Esophagus muscularis mucosa (tissue), 4 donors: ENCODE measurements around the gene PHKB. TPM values are rescaled to one million over a fixed set of nuclear protein-coding genes. Genes with fewer than 3 reads are reported as not detected.

Experiments used
- DNase-seq: peaks from one replicate; pipeline ENCODE4 v3.0.0-alpha.2; 2017; ENCODE audit errors: extremely low spot score
- H3K27ac ChIP-seq, 4 donors: fragments of 200-600 bp; sonication (generic); replicated peaks in 1 of 4; 1 replicate in 3 of 4; 2 replicates in 1 of 4; pipeline ENCODE4 v1.5.1; 2016 to 2019; ENCODE audit warnings: mild to moderate bottlenecking in 1 of 4
- H3K27me3 ChIP-seq, 4 donors: fragments of 200-600 bp; sonication (generic); one replicate each; pipeline versions ENCODE4 v1.5.1 to v1.6.0; 2016 to 2019
- H3K36me3 ChIP-seq, 4 donors: fragments of 200-600 bp; sonication (generic); one replicate each; pipeline ENCODE4 v1.5.1; 2016 to 2019
- H3K4me1 ChIP-seq, 4 donors: fragments of 200-600 bp; sonication (generic); one replicate each; pipeline ENCODE4 v1.5.1; 2016 to 2019
- H3K4me3 ChIP-seq, 4 donors: fragments of 200-600 bp; sonication (generic); 1 replicate in 2 of 4; 2 replicates in 2 of 4; pipeline ENCODE4 v1.5.1; 2016 to 2019; ENCODE audit warnings: mild to moderate bottlenecking in 4 of 4, moderate library complexity in 1 of 4
- H3K9me3 ChIP-seq, 4 donors: fragments of 200-600 bp; sonication (generic); 1 replicate in 3 of 4; 2 replicates in 1 of 4; pipeline ENCODE4 v1.5.1; 2016 to 2019
- CTCF ChIP-seq, 3 experiments: fragments of 200-600 bp in 2 of 3; fragments of 450-650 bp in 1 of 3; sonication (generic) in 2 of 3; IDR thresholded peaks; one replicate each; pipeline ENCODE4 v1.5.1; 2017 to 2019; ENCODE audit warnings: antibody characterized with exemption in 3 of 3, mild to moderate bottlenecking in 2 of 3, moderate library complexity in 1 of 3
- EP300 ChIP-seq: sonication (generic); formaldehyde crosslinking; IDR thresholded peaks from one replicate; pipeline ENCODE4 v1.6.1; 2017; ENCODE audit warnings: antibody characterized with exemption
- POLR2A ChIP-seq: fragments of 450-650 bp; IDR thresholded peaks from one replicate; pipeline ENCODE4 v1.6.1; 2017; ENCODE audit warnings: antibody characterized with exemption, moderate library complexity, mild to moderate bottlenecking, low read depth
- POLR2AphosphoS5 ChIP-seq, 2 donors: sonication (generic); formaldehyde crosslinking; IDR thresholded peaks; one replicate each; pipeline ENCODE4 v1.6.1; 2017; ENCODE audit warnings: antibody characterized with exemption in 2 of 2
- WGBS: methylation state at CpG from one replicate; pipeline ENCODE4 v1.1.5; 2018; 5-methylcytosine and 5-hydroxymethylcytosine counted together
- intact Hi-C: fragments of 100-400 bp; cut with DNase I; formaldehyde crosslinking; loops from one replicate; pipeline ENCODE4 v1.15.1; 2023
- total RNA-seq, 4 donors: library from RNA; depleted of rRNA; stranded (reverse); fragments of >200 nt; gene quantifications; one replicate each; pipeline versions ENCODE4 v1.1.0 to v1.2.1, GENCODE V29; 2016

The PHKB gene
- total RNA-seq, 4 donors from 2014 or later, result 39.4 to 60.6 (median 46.5) TPM

GRCh38 chr16:47693226-47693625, 232.1 kb downstream of the PHKB start:
- TF ChIP-seq POLR2A (no peak), POLR2AphosphoS5 (IDR thresholded peaks at IDR 0.05) (no peak), CTCF (IDR thresholded peaks at IDR 0.05) (no peak), EP300 (no peak)
- Histone ChIP-seq H3K4me1 (no peaks in the 10 kb centered on the region), H3K36me3 (peaks cover 64 to 100% (median 88%) of the 10 kb centered on the region in 4 donors), H3K9me3 (no peaks in the 10 kb centered on the region), H3K27ac (no peak overlapping the region), H3K27me3 (no peaks in the 10 kb centered on the region), H3K4me3 (no peak overlapping the region)
- intact Hi-C loops, result no loop called here
- WGBS, result 97% methylated on average over 9 of the region's 9 CpGs
- no peak for DNase-seq

GRCh38 chr16:47694543-47694942, 233.4 kb downstream of the PHKB start:
- intact Hi-C loops, result no loop called here
- H3K27ac ChIP-seq, result no peak overlapping the region
- H3K27me3 ChIP-seq, result no peaks in the 10 kb centered on the region
- DNase-seq, result no peak
- peaks cover 67 to 100% (median 89%) of the 10 kb centered on the region in 4 donors for H3K36me3 ChIP-seq
- TF ChIP-seq POLR2AphosphoS5 (IDR thresholded peaks at IDR 0.05) (no peak), EP300 (no peak), CTCF (IDR thresholded peaks at IDR 0.05) (no peak), POLR2A (no peak)
- no peak overlapping the region for H3K4me3 ChIP-seq
- H3K4me1 ChIP-seq, result no peaks in the 10 kb centered on the region
- 88% methylated on average over 3 of the region's 3 CpGs for WGBS
- H3K9me3 ChIP-seq, result no peaks in the 10 kb centered on the region

- WGBS, result 92% methylated on average over 4 of the region's 4 CpGs
- H3K36me3 ChIP-seq, result peaks cover 59 to 93% (median 77%) of the 10 kb centered on the region in 4 donors
Observed at GRCh38 chr16:47695756-47696155, 234.6 kb downstream of the PHKB start.

GRCh38 chr16:47697826-47698225, 236.7 kb downstream of the PHKB start:
- Histone ChIP-seq H3K27me3 (no peaks in the 10 kb centered on the region), H3K36me3 (peaks cover 59 to 75% (median 66%) of the 10 kb centered on the region in 4 donors), H3K4me1 (no peaks in the 10 kb centered on the region), H3K9me3 (no peaks in the 10 kb centered on the region), H3K4me3 (no peak overlapping the region), H3K27ac (no peak overlapping the region)
- DNase-seq, result no peak
- no peak for TF ChIP-seq POLR2A
- no peak for TF ChIP-seq CTCF (IDR thresholded peaks at IDR 0.05)
- TF ChIP-seq POLR2AphosphoS5 (IDR thresholded peaks at IDR 0.05), result no peak
- no peak for TF ChIP-seq EP300
- 90% methylated on average over 3 of the region's 3 CpGs for WGBS
- intact Hi-C loops, result no loop called here

More at GRCh38 chr16:47695756-47696155, 234.6 kb downstream of the PHKB start:
- Histone ChIP-seq H3K27me3 (no peaks in the 10 kb centered on the region), H3K27ac (no peak overlapping the region), H3K4me3 (no peak overlapping the region), H3K9me3 (no peaks in the 10 kb centered on the region), H3K4me1 (no peaks in the 10 kb centered on the region)
- DNase-seq, result no peak
- intact Hi-C loops, result no loop called here
- TF ChIP-seq EP300, result no peak
- TF ChIP-seq POLR2A, result no peak
- no peak for TF ChIP-seq CTCF (IDR thresholded peaks at IDR 0.05)

GRCh38 chr16:47699106-47699505, 238.0 kb downstream of the PHKB start:
- no peaks in the 10 kb centered on the region for H3K9me3 ChIP-seq
- TF ChIP-seq POLR2AphosphoS5 (IDR thresholded peaks at IDR 0.05) (no peak), EP300 (no peak), POLR2A (no peak), CTCF (IDR thresholded peaks at IDR 0.05) (no peak)
- WGBS, result 56% methylated on average over 5 of the region's 5 CpGs
- DNase-seq, result no peak
- no peaks in the 10 kb centered on the region for H3K27me3 ChIP-seq
- no peak overlapping the region for H3K4me3 ChIP-seq
- H3K36me3 ChIP-seq, result peaks cover 48 to 62% (median 54%) of the 10 kb centered on the region in 4 donors
- intact Hi-C loops, result no loop called here
- no peaks in the 10 kb centered on the region for H3K4me1 ChIP-seq
- no peak overlapping the region for H3K27ac ChIP-seq
